ENCODE measurements around the gene PPP2R3B.

Gene PPP2R3B

GRCh38 chrX:334331-334891, 52.3 kb downstream of the PPP2R3B start:
- CTCF ChIA-PET: no interaction called here
- TF ChIP-seq SP1 (IDR thresholded peaks at IDR 0.05): no peak
- no peak for TF ChIP-seq BHLHE40 (IDR thresholded peaks at IDR 0.05; ENCODE audit: borderline replicate concordance)
- TF ChIP-seq FOXM1 (IDR thresholded peaks at IDR 0.05; ENCODE audit: borderline replicate concordance): no peak
- no peak for TF ChIP-seq FOXK2 (IDR thresholded peaks at IDR 0.05)
- no peak for TF ChIP-seq ELF4 (IDR thresholded peaks at IDR 0.05)
- TF ChIP-seq CTBP1 (IDR thresholded peaks at IDR 0.05; ENCODE audit: borderline replicate concordance): no peak
- no peak for TF ChIP-seq HDGF (IDR thresholded peaks at IDR 0.05; ENCODE audit: borderline replicate concordance)
- no peak for TF ChIP-seq TARDBP (IDR thresholded peaks at IDR 0.05)
- no peak for TF ChIP-seq PKNOX1 (IDR thresholded peaks at IDR 0.05)
- no peak for TF ChIP-seq NFRKB (IDR thresholded peaks at IDR 0.05)
- no peak for TF ChIP-seq ARNT (IDR thresholded peaks at IDR 0.05)
- no peak for DNase-seq (ENCODE audit: extremely low spot score)
- POLR2A ChIA-PET: no interaction called here

- DNase-seq (ENCODE audit: extremely low spot score): no peak
- POLR2A ChIA-PET: no interaction called here
- CTCF ChIA-PET: no interaction called here
- TF ChIP-seq CTBP1 (IDR thresholded peaks at IDR 0.05; ENCODE audit: borderline replicate concordance) (no peak), FOXA1 (IDR thresholded peaks at IDR 0.05) (no peak), ZNF384 (IDR thresholded peaks at IDR 0.05) (no peak), TARDBP (IDR thresholded peaks at IDR 0.05) (no peak), FOXK2 (IDR thresholded peaks at IDR 0.05) (no peak), PKNOX1 (IDR thresholded peaks at IDR 0.05) (no peak), ELF4 (IDR thresholded peaks at IDR 0.05) (no peak), NFRKB (IDR thresholded peaks at IDR 0.05) (no peak), HDGF (IDR thresholded peaks at IDR 0.05; ENCODE audit: borderline replicate concordance) (no peak), L3MBTL2 (conservative IDR thresholded peaks at IDR 0.05) (no peak), SUZ12 (IDR thresholded peaks at IDR 0.05) (no peak), SP1 (IDR thresholded peaks at IDR 0.05) (no peak), ARNT (IDR thresholded peaks at IDR 0.05) (no peak), LEF1 (IDR thresholded peaks at IDR 0.05; ENCODE audit: borderline replicate concordance) (no peak), FOXM1 (IDR thresholded peaks at IDR 0.05; ENCODE audit: borderline replicate concordance) (no peak)
Observed at GRCh38 chrX:333611-334311, 52.9 kb downstream of the PPP2R3B start.

- CTCF ChIA-PET: no interaction called here
- POLR2A ChIA-PET: no interaction called here
Observed at GRCh38 chrX:332916-333610, 53.6 kb downstream of the PPP2R3B start.

GRCh38 chrX:332496-332860, 54.2 kb downstream of the PPP2R3B start:
- ChIA-PET POLR2A (no interaction called here), CTCF (no interaction called here)
- DNase-seq (ENCODE audit: extremely low spot score): no peak
- no peak for TF ChIP-seq L3MBTL2 (conservative IDR thresholded peaks at IDR 0.05)
- TF ChIP-seq FOXA1 (IDR thresholded peaks at IDR 0.05): no peak
- TF ChIP-seq LEF1 (IDR thresholded peaks at IDR 0.05; ENCODE audit: borderline replicate concordance): no peak
- TF ChIP-seq BHLHE40 (IDR thresholded peaks at IDR 0.05; ENCODE audit: borderline replicate concordance): no peak
- TF ChIP-seq FOXK2 (IDR thresholded peaks at IDR 0.05): no peak

More at GRCh38 chrX:332916-333610, 53.6 kb downstream of the PPP2R3B start:
- no peak for DNase-seq (ENCODE audit: extremely low spot score)
- no peak for TF ChIP-seq L3MBTL2 (conservative IDR thresholded peaks at IDR 0.05)
- no peak for TF ChIP-seq BHLHE40 (IDR thresholded peaks at IDR 0.05; ENCODE audit: borderline replicate concordance)
- no peak for TF ChIP-seq FOXM1 (IDR thresholded peaks at IDR 0.05; ENCODE audit: borderline replicate concordance)
- TF ChIP-seq ELF4 (IDR thresholded peaks at IDR 0.05): no peak
- TF ChIP-seq PKNOX1 (IDR thresholded peaks at IDR 0.05): no peak
- no peak for TF ChIP-seq ARNT (IDR thresholded peaks at IDR 0.05)
- TF ChIP-seq NFRKB (IDR thresholded peaks at IDR 0.05): no peak
- TF ChIP-seq ZNF384 (IDR thresholded peaks at IDR 0.05): no peak
- TF ChIP-seq SP1 (IDR thresholded peaks at IDR 0.05): no peak
- no peak for TF ChIP-seq CTBP1 (IDR thresholded peaks at IDR 0.05; ENCODE audit: borderline replicate concordance)
- no peak for TF ChIP-seq LEF1 (IDR thresholded peaks at IDR 0.05; ENCODE audit: borderline replicate concordance)
- no peak for TF ChIP-seq FOXK2 (IDR thresholded peaks at IDR 0.05)
- no peak for TF ChIP-seq FOXA1 (IDR thresholded peaks at IDR 0.05)
- no peak for TF ChIP-seq TARDBP (IDR thresholded peaks at IDR 0.05)
- no peak for TF ChIP-seq HDGF (IDR thresholded peaks at IDR 0.05; ENCODE audit: borderline replicate concordance)
- no peak for TF ChIP-seq SUZ12 (IDR thresholded peaks at IDR 0.05)

GRCh38 chrX:331825-332495, 54.7 kb downstream of the PPP2R3B start:
- TF ChIP-seq SUZ12 (IDR thresholded peaks at IDR 0.05): no peak
- no peak for TF ChIP-seq FOXA1 (IDR thresholded peaks at IDR 0.05)
- TF ChIP-seq ELF4 (IDR thresholded peaks at IDR 0.05): no peak
- TF ChIP-seq BHLHE40 (IDR thresholded peaks at IDR 0.05; ENCODE audit: borderline replicate concordance): no peak
- TF ChIP-seq NFRKB (IDR thresholded peaks at IDR 0.05): no peak
- TF ChIP-seq CTBP1 (IDR thresholded peaks at IDR 0.05; ENCODE audit: borderline replicate concordance): no peak
- no peak for TF ChIP-seq PKNOX1 (IDR thresholded peaks at IDR 0.05)
- no peak for TF ChIP-seq LEF1 (IDR thresholded peaks at IDR 0.05; ENCODE audit: borderline replicate concordance)
- no peak for TF ChIP-seq FOXK2 (IDR thresholded peaks at IDR 0.05)
- TF ChIP-seq SP1 (IDR thresholded peaks at IDR 0.05): no peak
- no peak for TF ChIP-seq TARDBP (IDR thresholded peaks at IDR 0.05)
- TF ChIP-seq HDGF (IDR thresholded peaks at IDR 0.05; ENCODE audit: borderline replicate concordance): no peak
- no peak for TF ChIP-seq L3MBTL2 (conservative IDR thresholded peaks at IDR 0.05)
- no peak for TF ChIP-seq ZNF384 (IDR thresholded peaks at IDR 0.05)
- no peak for TF ChIP-seq FOXM1 (IDR thresholded peaks at IDR 0.05; ENCODE audit: borderline replicate concordance)
- TF ChIP-seq ARNT (IDR thresholded peaks at IDR 0.05): no peak
- POLR2A ChIA-PET: no interaction called here
- CTCF ChIA-PET: no interaction called here
- no peak for DNase-seq (ENCODE audit: extremely low spot score)
